LNCAP (cell line): ENCODE results near the gene GTPBP6.

Experiments
- CTCF ChIP-seq: fragments of 450-650 bp; IDR thresholded peaks from 2 replicates; pipeline ENCODE4 v1.5.1; 2017; ENCODE audit warnings: mild to moderate bottlenecking

GTPBP6 gene

GRCh38 chrX:335758-336155 lies 17.2 kb upstream of the GTPBP6 start:
- no peak for TF ChIP-seq CTCF

- TF ChIP-seq CTCF, result no peak
Measured at GRCh38 chrX:334971-335757, 16.6 kb upstream of the GTPBP6 start.

GRCh38 chrX:334331-334891 lies 15.8 kb upstream of the GTPBP6 start:
- no peak for TF ChIP-seq CTCF

GRCh38 chrX:333611-334311 lies 15.2 kb upstream of the GTPBP6 start:
- TF ChIP-seq CTCF, result no peak

GRCh38 chrX:332916-333610 lies 14.5 kb upstream of the GTPBP6 start:
- no peak for TF ChIP-seq CTCF

- no peak for TF ChIP-seq CTCF
Measured at GRCh38 chrX:332496-332860, 13.9 kb upstream of the GTPBP6 start.

GRCh38 chrX:331825-332495 lies 13.4 kb upstream of the GTPBP6 start:
- no peak for TF ChIP-seq CTCF
